Measurements from ENCODE around the gene MED28. TPM values are rescaled to one million over a fixed set of nuclear protein-coding genes. Genes with fewer than 3 reads are reported as not detected.

The MED28 gene
- total and polyA plus RNA-seq, 10 of the 15 experiments (the other 5 are each of a cell fraction or from before 2014, with no cell fraction given) = 19.9 to 77.4 (median 52.0) TPM

DNA sequence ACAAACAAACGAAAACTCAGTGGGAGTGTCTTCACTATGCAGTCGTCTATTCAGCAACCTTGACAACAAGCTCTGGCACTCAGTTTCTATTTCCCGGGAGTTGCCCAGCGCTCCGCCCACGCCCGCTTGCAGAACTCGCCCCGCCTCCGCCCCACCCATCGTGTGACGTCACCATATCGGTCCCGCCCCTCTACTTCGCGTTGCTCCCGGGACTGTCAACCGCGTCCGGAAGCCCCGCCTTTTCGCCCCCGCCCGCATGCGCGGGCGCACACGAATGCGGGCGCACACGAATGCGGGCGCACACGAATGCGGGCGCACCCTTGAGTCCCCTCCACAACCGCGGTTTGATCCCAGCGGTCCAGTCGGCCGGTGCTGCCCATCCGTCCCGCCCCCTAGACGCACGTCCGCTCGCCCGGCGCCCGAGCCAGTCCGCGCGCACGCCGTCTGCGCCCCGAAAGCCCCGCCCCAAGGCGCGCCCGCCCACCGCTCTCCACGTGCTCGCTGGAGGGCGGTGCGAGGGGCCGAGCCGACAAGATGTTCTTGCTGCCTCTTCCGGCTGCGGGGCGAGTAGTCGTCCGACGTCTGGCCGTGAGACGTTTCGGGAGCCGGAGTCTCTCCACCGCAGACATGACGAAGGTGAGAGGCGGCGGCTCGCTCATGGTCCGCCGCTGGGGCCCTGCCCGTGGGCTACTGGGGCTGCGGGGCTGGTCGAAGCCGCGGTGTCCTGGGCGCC lies 37.3 kb upstream of the MED28 start, which contains the start of gene LAP3 (continued):
- TF ChIP-seq, protein P1, sequence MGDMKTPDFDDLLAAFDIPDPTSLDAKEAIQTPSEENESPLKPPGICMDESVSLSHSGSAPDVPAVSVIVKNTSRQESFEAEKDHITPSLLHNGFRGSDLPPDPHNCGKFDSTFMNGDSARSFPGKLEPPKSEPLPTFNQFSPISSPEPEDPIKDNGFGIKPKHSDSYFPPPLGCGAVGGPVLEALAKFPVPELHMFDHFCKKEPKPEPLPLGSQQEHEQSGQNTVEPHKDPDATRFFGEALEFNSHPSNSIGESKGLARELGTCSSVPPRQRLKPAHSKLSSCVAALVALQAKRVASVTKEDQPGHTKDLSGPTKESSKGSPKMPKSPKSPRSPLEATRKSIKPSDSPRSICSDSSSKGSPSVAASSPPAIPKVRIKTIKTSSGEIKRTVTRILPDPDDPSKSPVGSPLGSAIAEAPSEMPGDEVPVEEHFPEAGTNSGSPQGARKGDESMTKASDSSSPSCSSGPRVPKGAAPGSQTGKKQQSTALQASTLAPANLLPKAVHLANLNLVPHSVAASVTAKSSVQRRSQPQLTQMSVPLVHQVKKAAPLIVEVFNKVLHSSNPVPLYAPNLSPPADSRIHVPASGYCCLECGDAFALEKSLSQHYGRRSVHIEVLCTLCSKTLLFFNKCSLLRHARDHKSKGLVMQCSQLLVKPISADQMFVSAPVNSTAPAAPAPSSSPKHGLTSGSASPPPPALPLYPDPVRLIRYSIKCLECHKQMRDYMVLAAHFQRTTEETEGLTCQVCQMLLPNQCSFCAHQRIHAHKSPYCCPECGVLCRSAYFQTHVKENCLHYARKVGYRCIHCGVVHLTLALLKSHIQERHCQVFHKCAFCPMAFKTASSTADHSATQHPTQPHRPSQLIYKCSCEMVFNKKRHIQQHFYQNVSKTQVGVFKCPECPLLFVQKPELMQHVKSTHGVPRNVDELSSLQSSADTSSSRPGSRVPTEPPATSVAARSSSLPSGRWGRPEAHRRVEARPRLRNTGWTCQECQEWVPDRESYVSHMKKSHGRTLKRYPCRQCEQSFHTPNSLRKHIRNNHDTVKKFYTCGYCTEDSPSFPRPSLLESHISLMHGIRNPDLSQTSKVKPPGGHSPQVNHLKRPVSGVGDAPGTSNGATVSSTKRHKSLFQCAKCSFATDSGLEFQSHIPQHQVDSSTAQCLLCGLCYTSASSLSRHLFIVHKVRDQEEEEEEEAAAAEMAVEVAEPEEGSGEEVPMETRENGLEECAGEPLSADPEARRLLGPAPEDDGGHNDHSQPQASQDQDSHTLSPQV (IDR thresholded peaks at IDR 0.05) = no peak
- TF ChIP-seq SREBF1 (IDR thresholded peaks at IDR 0.05; ENCODE audit: low read length) (0 out of 2 replicates have a peak, but pooled peaks have one; percentile 13), SMARCA5 (IDR thresholded peaks at IDR 0.05) (0 out of 2 replicates have a peak, but pooled peaks have one; percentile 70), DPF2 (IDR thresholded peaks at IDR 0.05) (peak; percentile 52; the same call in 1 of the 2 replicates), BACH1 (IDR thresholded peaks at IDR 0.05; ENCODE audit: borderline replicate concordance) (peak; percentile 75), NRF1 (conservative IDR thresholded peaks at IDR 0.05; ENCODE audit: low read depth, low read length) (0 out of 2 replicates have a peak, but pooled peaks have one; percentile 27), CHD2 (IDR thresholded peaks at IDR 0.05; ENCODE audit: borderline replicate concordance, low read depth, low read length) (no peak), PML (IDR thresholded peaks at IDR 0.05; ENCODE audit: low read length) (peak; percentile 50; the same call in 1 of the 2 replicates), SP1 (IDR thresholded peaks at IDR 0.05; ENCODE audit: low read depth, low read length) (peak; percentile 14), PAX5 (IDR thresholded peaks at IDR 0.05; ENCODE audit: borderline replicate concordance, low read depth, low read length) (0 out of 2 replicates have a peak, but pooled peaks have one; percentile 36), HDAC6 (IDR thresholded peaks at IDR 0.05; ENCODE audit: unreplicated experiment) (peak; percentile 46), GATAD2B (conservative IDR thresholded peaks at IDR 0.05; ENCODE audit: low read depth) (0 out of 2 replicates have a peak, but pooled peaks have one; percentile 45), MEF2A (IDR thresholded peaks at IDR 0.05; ENCODE audit: insufficient read depth, low read depth, low read length) (no peak), POLR2AphosphoS5 (IDR thresholded peaks at IDR 0.05; ENCODE audit: low read length) (peak; percentile 99), NFXL1 (IDR thresholded peaks at IDR 0.05; ENCODE audit: borderline replicate concordance) (no peak), BRCA1 (IDR thresholded peaks at IDR 0.05; ENCODE audit: low read depth, low read length) (0 out of 2 replicates have a peak, but pooled peaks have one; percentile 45), ETV6 (conservative IDR thresholded peaks at IDR 0.05 in 1 of 2, IDR thresholded peaks at IDR 0.05 in 1 of 2; ENCODE audit: borderline replicate concordance in 1 of 2, low read depth in 1 of 2) (no peak), YY1 (IDR thresholded peaks at IDR 0.05; ENCODE audit: low read depth, low read length) (peak; percentile 71), IKZF1 (conservative IDR thresholded peaks at IDR 0.05) (peak; percentile 52), JUND (IDR thresholded peaks at IDR 0.05; ENCODE audit: low read depth, low read length) (0 out of 2 replicates have a peak, but pooled peaks have one; percentile 51), SREBF2 (IDR thresholded peaks at IDR 0.05; ENCODE audit: low read length) (no peak; the same call in 1 of the 2 replicates), KAT2A (conservative IDR thresholded peaks at IDR 0.05; ENCODE audit: control insufficient read depth, low read depth, low read length) (no peak), NBN (IDR thresholded peaks at IDR 0.05) (peak; percentile 99), TAF1 (IDR thresholded peaks at IDR 0.05; ENCODE audit: borderline replicate concordance, low read depth, low read length) (peak; percentile 99)
- TF ChIP-seq, protein P2, sequence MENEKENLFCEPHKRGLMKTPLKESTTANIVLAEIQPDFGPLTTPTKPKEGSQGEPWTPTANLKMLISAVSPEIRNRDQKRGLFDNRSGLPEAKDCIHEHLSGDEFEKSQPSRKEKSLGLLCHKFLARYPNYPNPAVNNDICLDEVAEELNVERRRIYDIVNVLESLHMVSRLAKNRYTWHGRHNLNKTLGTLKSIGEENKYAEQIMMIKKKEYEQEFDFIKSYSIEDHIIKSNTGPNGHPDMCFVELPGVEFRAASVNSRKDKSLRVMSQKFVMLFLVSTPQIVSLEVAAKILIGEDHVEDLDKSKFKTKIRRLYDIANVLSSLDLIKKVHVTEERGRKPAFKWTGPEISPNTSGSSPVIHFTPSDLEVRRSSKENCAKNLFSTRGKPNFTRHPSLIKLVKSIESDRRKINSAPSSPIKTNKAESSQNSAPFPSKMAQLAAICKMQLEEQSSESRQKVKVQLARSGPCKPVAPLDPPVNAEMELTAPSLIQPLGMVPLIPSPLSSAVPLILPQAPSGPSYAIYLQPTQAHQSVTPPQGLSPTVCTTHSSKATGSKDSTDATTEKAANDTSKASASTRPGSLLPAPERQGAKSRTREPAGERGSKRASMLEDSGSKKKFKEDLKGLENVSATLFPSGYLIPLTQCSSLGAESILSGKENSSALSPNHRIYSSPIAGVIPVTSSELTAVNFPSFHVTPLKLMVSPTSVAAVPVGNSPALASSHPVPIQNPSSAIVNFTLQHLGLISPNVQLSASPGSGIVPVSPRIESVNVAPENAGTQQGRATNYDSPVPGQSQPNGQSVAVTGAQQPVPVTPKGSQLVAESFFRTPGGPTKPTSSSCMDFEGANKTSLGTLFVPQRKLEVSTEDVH (IDR thresholded peaks at IDR 0.05; ENCODE audit: low read depth, partially characterized antibody) = no peak

All from GM12878 (cell line).